Endothelial cell of umbilical vein (primary cell): ENCODE data around the gene ZHX3.

Source experiments
- EZH2 ChIP-seq: IDR thresholded peaks from 2 replicates; pipeline ENCODE4 v1.6.1; 2012; ENCODE audit warnings: borderline replicate concordance, low read depth, mild to moderate bottlenecking, moderate library complexity, low read length, inconsistent platforms; ENCODE audit not compliant: severe bottlenecking
- POLR2A ChIP-seq: IDR thresholded peaks from 2 replicates; pipeline ENCODE4 v1.6.1; 2012; ENCODE audit warnings: low read depth, mild to moderate bottlenecking, control low read depth, low read length
- POLR2AphosphoS5 ChIP-seq: IDR thresholded peaks from 2 replicates; pipeline ENCODE4 v1.6.1; 2012; ENCODE audit warnings: low read depth, mild to moderate bottlenecking, control low read depth, low read length, moderate library complexity; ENCODE audit not compliant: insufficient read depth
- TF ChIP-seq, protein P1 (sequence below), 2 donors: IDR thresholded peaks; 1 replicate in 1 of 2; 2 replicates in 1 of 2; pipeline ENCODE4 v1.5.1; 2011; ENCODE audit warnings: low read length in 2 of 2, mild to moderate bottlenecking in 2 of 2, moderate library complexity in 2 of 2, control low read depth in 1 of 2, inconsistent platforms in 1 of 2, low read depth in 1 of 2; ENCODE audit not compliant: insufficient read depth in 1 of 2; ENCODE audit errors: extremely low read depth in 1 of 2
- TF ChIP-seq, protein P2 (sequence below): IDR thresholded peaks from 2 replicates; pipeline ENCODE4 v1.6.1; 2011; ENCODE audit not compliant: insufficient read depth, insufficient read length

DNA sequence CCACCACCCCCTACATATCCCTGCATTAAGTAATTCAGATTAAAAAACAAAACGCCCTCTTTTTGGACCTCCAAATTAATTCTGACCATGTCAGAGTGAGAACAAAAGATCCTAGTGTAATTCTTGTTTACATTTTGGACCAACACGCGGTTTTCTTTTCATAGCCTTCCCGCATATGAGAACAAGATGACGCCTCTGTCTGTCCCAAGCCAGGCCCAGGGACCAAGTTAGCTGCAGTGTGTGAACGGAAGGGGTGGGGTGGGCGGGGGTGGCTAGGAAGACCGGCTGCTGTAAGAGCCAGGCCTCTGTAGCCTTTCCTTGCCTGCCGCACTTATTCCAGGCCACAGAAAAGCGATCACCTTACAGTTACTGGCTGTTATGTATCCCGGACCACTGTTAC is 112.2 kb downstream of the ZHX3 start:
- TF ChIP-seq, protein P1, sequence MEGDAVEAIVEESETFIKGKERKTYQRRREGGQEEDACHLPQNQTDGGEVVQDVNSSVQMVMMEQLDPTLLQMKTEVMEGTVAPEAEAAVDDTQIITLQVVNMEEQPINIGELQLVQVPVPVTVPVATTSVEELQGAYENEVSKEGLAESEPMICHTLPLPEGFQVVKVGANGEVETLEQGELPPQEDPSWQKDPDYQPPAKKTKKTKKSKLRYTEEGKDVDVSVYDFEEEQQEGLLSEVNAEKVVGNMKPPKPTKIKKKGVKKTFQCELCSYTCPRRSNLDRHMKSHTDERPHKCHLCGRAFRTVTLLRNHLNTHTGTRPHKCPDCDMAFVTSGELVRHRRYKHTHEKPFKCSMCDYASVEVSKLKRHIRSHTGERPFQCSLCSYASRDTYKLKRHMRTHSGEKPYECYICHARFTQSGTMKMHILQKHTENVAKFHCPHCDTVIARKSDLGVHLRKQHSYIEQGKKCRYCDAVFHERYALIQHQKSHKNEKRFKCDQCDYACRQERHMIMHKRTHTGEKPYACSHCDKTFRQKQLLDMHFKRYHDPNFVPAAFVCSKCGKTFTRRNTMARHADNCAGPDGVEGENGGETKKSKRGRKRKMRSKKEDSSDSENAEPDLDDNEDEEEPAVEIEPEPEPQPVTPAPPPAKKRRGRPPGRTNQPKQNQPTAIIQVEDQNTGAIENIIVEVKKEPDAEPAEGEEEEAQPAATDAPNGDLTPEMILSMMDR (IDR thresholded peaks at IDR 0.05; ENCODE audit: extremely low read depth in 1 of 2, insufficient read depth in 1 of 2, low read depth in 1 of 2, low read length in 2 of 2), result no peak
- TF ChIP-seq POLR2AphosphoS5, result no peak
- TF ChIP-seq EZH2, result no peak
- TF ChIP-seq POLR2A, result no peak
- TF ChIP-seq, protein P2, sequence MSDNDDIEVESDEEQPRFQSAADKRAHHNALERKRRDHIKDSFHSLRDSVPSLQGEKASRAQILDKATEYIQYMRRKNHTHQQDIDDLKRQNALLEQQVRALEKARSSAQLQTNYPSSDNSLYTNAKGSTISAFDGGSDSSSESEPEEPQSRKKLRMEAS, result no peak
